A549 (cell line): Measurements from ENCODE around the gene PLD5. TPM values are rescaled to one million over a fixed set of nuclear protein-coding genes. Genes with fewer than 3 reads are reported as not detected.

Experiments
- ATAC-seq, 2 experiments: fragments of 200-7000 bp in 1 of 2; fragments of >200 bp in 1 of 2; cut with Nextera tagmentation in 1 of 2; cut with Tn5 transposase in 1 of 2; 3 replicates each; pipeline versions ENCODE4 v1.8.0 to v1.9.1; 2018 to 2020; ENCODE audit warnings: mild to moderate bottlenecking in 1 of 2, moderate library complexity in 1 of 2
- CTCF ChIA-PET: fragments of 300-600 bp; sonication (Branson Sonifier 250); formaldehyde crosslinking; extraction: SDS; loops from one replicate; lab custom pipeline; 2021; ENCODE audit warnings: antibody characterized with exemption, inconsistent platforms; lab: Yijun Ruan, JAX
- POLR2A ChIA-PET: fragments of 350-600 bp; formaldehyde crosslinking; extraction: SDS; loops from one replicate; lab custom pipeline; 2021; ENCODE audit warnings: antibody characterized with exemption, inconsistent platforms; lab: Yijun Ruan, JAX
- DNase-seq, 2 experiments: peaks; one replicate each; pipeline versions ENCODE4 v3.0.0 to v3.0.0-alpha.2; 2011 to 2016; ENCODE audit warnings: low read depth in 1 of 2, low spot score in 1 of 2
- FAIRE-seq: peaks from 2 replicates; lab custom pipeline; 2011; peaks lifted over from hg19 to GRCh38; lab: Jason Lieb, UNC
- H3K27ac ChIP-seq, 2 experiments: fragments of >200 bp; sonication (Bioruptor Twin); formaldehyde crosslinking; 3 replicates each; pipeline ENCODE4 v1.5.1; 2016 to 2017
- H3K4me1 ChIP-seq: fragments of >200 bp; sonication (Bioruptor Twin); formaldehyde crosslinking; 3 replicates; pipeline ENCODE4 v1.6.1; 2016
- H3K4me2 ChIP-seq: fragments of >200 bp; sonication (Bioruptor Twin); formaldehyde crosslinking; 3 replicates; pipeline ENCODE4 v1.6.1; 2016
- H3K4me3 ChIP-seq: fragments of >200 bp; sonication (Bioruptor Twin); formaldehyde crosslinking; 3 replicates; pipeline ENCODE4 v1.5.1; 2016
- H3K9me3 ChIP-seq: fragments of >200 bp; sonication (Bioruptor Twin); formaldehyde crosslinking; 3 replicates; pipeline ENCODE4 v1.6.1; 2016
- CEBPB ChIP-seq, 2 experiments: fragments of >200 bp in 1 of 2; sonication (Bioruptor Twin) in 1 of 2; formaldehyde crosslinking in 1 of 2; IDR thresholded peaks; 2 replicates each; pipeline ENCODE4 v1.6.1; 2012 to 2016
- CHD2 ChIP-seq: fragments of 150-350 bp; IDR thresholded peaks from 2 replicates; pipeline ENCODE4 v1.6.1; 2014; ENCODE audit warnings: low read length; ENCODE audit not compliant: partially characterized antibody
- EHMT2 ChIP-seq: fragments of 200-600 bp; sonication (generic); IDR thresholded peaks from 2 replicates; pipeline ENCODE4 v1.6.1; 2016; ENCODE audit warnings: antibody characterized with exemption, low read depth, mild to moderate bottlenecking, moderate library complexity
- ESRRA ChIP-seq: fragments of 150-350 bp; IDR thresholded peaks from 2 replicates; pipeline ENCODE4 v1.6.1; 2014; ENCODE audit warnings: mild to moderate bottlenecking, low read length, borderline replicate concordance
- FOSL2 ChIP-seq, 2 experiments: fragments of 450-650 bp in 1 of 2; fragments of >200 bp in 1 of 2; sonication (Bioruptor Twin) in 1 of 2; formaldehyde crosslinking; IDR thresholded peaks; 2 replicates each; pipeline versions ENCODE4 v1.5.0 to v1.6.1; 2016 to 2020; ENCODE audit warnings: mild to moderate bottlenecking in 1 of 2, moderate library complexity in 1 of 2
- JUNB ChIP-seq: fragments of >200 bp; sonication (Bioruptor Twin); formaldehyde crosslinking; IDR thresholded peaks from 2 replicates; pipeline ENCODE4 v1.6.1; 2016
- KDM1A ChIP-seq: fragments of 200-600 bp; sonication (generic); IDR thresholded peaks from 2 replicates; pipeline ENCODE4 v1.6.1; 2016; ENCODE audit warnings: low read depth, mild to moderate bottlenecking
- KDM5A ChIP-seq: fragments of 200-600 bp; sonication (generic); IDR thresholded peaks from 2 replicates; pipeline ENCODE4 v1.6.1; 2016; ENCODE audit warnings: antibody characterized with exemption, mild to moderate bottlenecking
- MAFK ChIP-seq: fragments of 450-650 bp; IDR thresholded peaks from 2 replicates; pipeline ENCODE4 v1.6.1; 2014; ENCODE audit not compliant: partially characterized antibody
- NFE2L2 ChIP-seq: fragments of 150-350 bp; conservative IDR thresholded peaks from 2 replicates; pipeline ENCODE4 v1.6.1; 2014; ENCODE audit warnings: low read length
- NPAS2 ChIP-seq: fragments of 250-450 bp; sonication (Bioruptor Pico); IDR thresholded peaks from 2 replicates; pipeline ENCODE4 v1.8.0; 2022; ENCODE audit warnings: mild to moderate bottlenecking, moderate library complexity, borderline replicate concordance
- NR3C1 ChIP-seq: fragments of >200 bp; sonication (Bioruptor Twin); formaldehyde crosslinking; IDR thresholded peaks from 3 replicates; pipeline ENCODE4 v1.6.1; 2017
- PHF8 ChIP-seq: fragments of 200-600 bp; sonication (generic); IDR thresholded peaks from 2 replicates; pipeline ENCODE4 v1.6.1; 2016; ENCODE audit warnings: low read depth, mild to moderate bottlenecking, antibody characterized with exemption, moderate library complexity, borderline replicate concordance
- RAD21 ChIP-seq, 2 experiments: fragments of >200 bp in 1 of 2; sonication (Bioruptor Twin) in 1 of 2; formaldehyde crosslinking in 1 of 2; IDR thresholded peaks in 1 of 2; conservative IDR thresholded peaks in 1 of 2; 2 replicates in 1 of 2; 3 replicates in 1 of 2; pipeline ENCODE4 v1.6.1; 2012 to 2018; ENCODE audit warnings: inconsistent platforms in 1 of 2
- RCOR1 ChIP-seq: fragments of 150-350 bp; IDR thresholded peaks from 2 replicates; pipeline ENCODE4 v1.6.1; 2014; ENCODE audit warnings: antibody characterized with exemption, low read length, low read depth
- ZC3H11A ChIP-seq: fragments of 450-650 bp; IDR thresholded peaks from 2 replicates; pipeline ENCODE4 v1.6.1; 2014; ENCODE audit warnings: antibody characterized with exemption, mild to moderate bottlenecking
- ZNF302 ChIP-seq: fragments of 250-450 bp; sonication (Bioruptor Pico); IDR thresholded peaks from 2 replicates; pipeline ENCODE4 v1.9.0; 2021; ENCODE audit warnings: inconsistent platforms, mild to moderate bottlenecking, moderate library complexity
- WGBS: methylation state at CpG from one replicate; pipeline ENCODE4 v1.1.6; 2017; ENCODE audit errors: missing lambda C conversion rate; 5-methylcytosine and 5-hydroxymethylcytosine counted together
- polyA plus RNA-seq, 4 experiments: library from polyadenylated mRNA; depleted of rRNA in 3 of 4; stranded (reverse); fragments of >200 nt; fragmentation: RNase III in 1 of 4; extraction: RNeasy Plus Mini Kit Qiagen cat#74134 plus additional on column Dnase treatment in 1 of 4; gene quantifications; 2 replicates in 3 of 4; 3 replicates in 1 of 4; pipeline ENCODE4 v1.2.3, GENCODE V29; 2011 to 2017
- TF ChIP-seq, protein P1 (sequence below): fragments of >200 bp; sonication (Bioruptor Twin); formaldehyde crosslinking; IDR thresholded peaks from 3 replicates; pipeline ENCODE4 v1.5.1; 2016
- TF ChIP-seq, protein P2 (sequence below): IDR thresholded peaks from 2 replicates; pipeline ENCODE4 v1.6.1; 2012; ENCODE audit warnings: low read depth, borderline replicate concordance

PLD5 gene
- polyA plus RNA-seq, 2 of the 4 experiments (the other 2 are of a cell fraction), result 1.5 to 1.7 TPM

DNA sequence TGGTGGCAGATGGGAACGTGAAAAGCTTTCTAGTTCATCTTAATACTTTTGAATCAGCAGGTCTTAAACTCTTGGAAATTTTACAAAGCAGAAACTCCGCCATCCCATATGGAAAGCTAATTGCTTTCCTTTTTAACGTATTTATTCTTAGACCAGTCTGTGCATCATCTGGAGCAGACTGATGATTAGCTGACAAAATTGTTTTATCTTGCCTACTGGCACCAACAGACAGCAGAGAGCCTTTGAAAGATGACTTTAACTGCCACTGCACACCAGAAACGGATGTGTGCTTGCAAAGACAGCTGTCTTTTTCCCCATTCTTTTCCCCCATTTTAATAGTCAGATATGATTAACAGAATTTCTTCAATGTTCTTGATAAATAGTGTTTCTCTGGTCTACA, 97.0 kb downstream of the PLD5 start:
- TF ChIP-seq ZC3H11A (no peak), MAFK (no peak), NFE2L2 (no peak), CEBPB (IDR thresholded peaks at IDR 0.05) (no peak), NR3C1 (no peak), NPAS2 (CRISPR knock-in tag) (no peak), PHF8 (no peak), ESRRA (no peak), CHD2 (no peak), JUNB (no peak), EHMT2 (no peak), RCOR1 (no peak), KDM1A (no peak), ZNF302 (no peak)
- TF ChIP-seq, protein P1, sequence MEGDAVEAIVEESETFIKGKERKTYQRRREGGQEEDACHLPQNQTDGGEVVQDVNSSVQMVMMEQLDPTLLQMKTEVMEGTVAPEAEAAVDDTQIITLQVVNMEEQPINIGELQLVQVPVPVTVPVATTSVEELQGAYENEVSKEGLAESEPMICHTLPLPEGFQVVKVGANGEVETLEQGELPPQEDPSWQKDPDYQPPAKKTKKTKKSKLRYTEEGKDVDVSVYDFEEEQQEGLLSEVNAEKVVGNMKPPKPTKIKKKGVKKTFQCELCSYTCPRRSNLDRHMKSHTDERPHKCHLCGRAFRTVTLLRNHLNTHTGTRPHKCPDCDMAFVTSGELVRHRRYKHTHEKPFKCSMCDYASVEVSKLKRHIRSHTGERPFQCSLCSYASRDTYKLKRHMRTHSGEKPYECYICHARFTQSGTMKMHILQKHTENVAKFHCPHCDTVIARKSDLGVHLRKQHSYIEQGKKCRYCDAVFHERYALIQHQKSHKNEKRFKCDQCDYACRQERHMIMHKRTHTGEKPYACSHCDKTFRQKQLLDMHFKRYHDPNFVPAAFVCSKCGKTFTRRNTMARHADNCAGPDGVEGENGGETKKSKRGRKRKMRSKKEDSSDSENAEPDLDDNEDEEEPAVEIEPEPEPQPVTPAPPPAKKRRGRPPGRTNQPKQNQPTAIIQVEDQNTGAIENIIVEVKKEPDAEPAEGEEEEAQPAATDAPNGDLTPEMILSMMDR, result no peak
- TF ChIP-seq, protein P2, sequence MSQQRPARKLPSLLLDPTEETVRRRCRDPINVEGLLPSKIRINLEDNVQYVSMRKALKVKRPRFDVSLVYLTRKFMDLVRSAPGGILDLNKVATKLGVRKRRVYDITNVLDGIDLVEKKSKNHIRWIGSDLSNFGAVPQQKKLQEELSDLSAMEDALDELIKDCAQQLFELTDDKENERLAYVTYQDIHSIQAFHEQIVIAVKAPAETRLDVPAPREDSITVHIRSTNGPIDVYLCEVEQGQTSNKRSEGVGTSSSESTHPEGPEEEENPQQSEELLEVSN, result no peak
- Histone ChIP-seq H3K9me3 (no peaks in the 10 kb centered on the region), H3K27ac (no peak overlapping the region), H3K4me2 (no peak overlapping the region), H3K4me3 (no peak overlapping the region), H3K4me1 (no peaks in the 10 kb centered on the region)
- 60% methylated on average over 4 of the region's 4 CpGs for WGBS
- ChIA-PET CTCF (no interaction called here), POLR2A (no interaction called here)
- ATAC-seq (no peak), FAIRE-seq (no peak), DNase-seq (no peak)

DNA sequence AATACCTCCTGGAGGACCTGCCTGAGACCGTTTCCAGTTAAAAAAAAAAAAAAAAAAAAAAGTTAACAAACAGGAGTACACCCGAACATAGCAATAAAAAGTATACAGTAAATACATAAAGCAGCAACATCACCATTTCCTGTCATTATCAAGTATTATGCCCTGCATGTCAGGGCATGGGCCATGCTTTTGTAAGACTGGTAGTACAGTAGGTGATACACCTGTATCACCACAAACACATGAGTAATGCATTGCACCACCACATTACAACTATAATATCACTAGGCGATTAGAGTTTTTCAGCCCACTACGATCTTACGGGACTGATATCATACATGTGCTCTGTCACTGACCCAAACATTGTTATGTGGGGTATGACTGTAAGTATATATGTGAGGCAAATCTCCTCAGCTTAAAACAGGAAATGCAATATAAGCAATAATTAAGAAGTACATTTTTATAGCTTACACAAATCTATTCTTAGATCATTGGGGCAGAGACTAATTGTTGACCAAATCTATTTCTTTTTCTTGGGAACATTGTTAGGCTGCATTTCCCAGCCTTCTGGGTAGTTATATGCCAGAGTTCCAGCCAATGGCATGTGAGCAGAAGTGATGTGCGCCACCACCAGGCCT, 98.1 kb downstream of the PLD5 start:
- WGBS, result 74% methylated on average over 6 of the region's 6 CpGs
- FAIRE-seq (no peak), ATAC-seq (no peak), DNase-seq (no peak)
- no peak overlapping the region for H3K4me2 ChIP-seq
- no peaks in the 10 kb centered on the region for H3K9me3 ChIP-seq
- CTCF ChIA-PET, result interaction anchor here (1.0 kb wide), 1 partner anchor 326 kb away, joined by 4 read pairs; no protein-coding TSS in a partner anchor
- POLR2A ChIA-PET, result no interaction called here
- no peak overlapping the region for H3K27ac ChIP-seq
- H3K4me1 ChIP-seq, result no peaks in the 10 kb centered on the region
- TF ChIP-seq, protein P2, result no peak
- peak; percentile 64 for TF ChIP-seq MAFK
- no peak overlapping the region for H3K4me3 ChIP-seq

DNA sequence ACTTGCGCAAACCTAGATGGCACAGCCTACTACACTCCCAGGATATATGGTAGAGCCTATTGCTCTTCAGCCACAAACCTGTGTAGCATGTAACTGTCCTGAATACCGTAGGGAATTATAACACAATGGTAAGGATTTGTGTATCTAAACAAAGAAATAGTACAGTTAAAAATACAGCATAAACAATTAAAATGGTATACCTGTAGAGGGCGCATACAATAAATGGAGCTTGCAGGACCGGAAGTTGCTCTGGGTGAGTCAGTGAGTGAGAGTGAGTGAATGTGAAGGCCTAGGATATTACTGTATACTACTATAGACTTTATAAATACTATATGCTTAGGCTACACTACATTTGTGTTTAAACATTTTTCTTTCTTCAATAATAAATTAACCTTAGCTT, 99.3 kb downstream of the PLD5 start:
- ChIA-PET CTCF (interaction anchor here (0.7 to 1.4 kb wide), 3 partner anchors 16 to 324 kb away, joined by 3 to 4 read pairs (median 3); no protein-coding TSS in a partner anchor), POLR2A (no interaction called here)
- ATAC-seq (peak in 1 of 2 experiments; percentile 68; a peak in 3 of 6 replicates), DNase-seq (peak; percentile 8 to 41), FAIRE-seq (no peak)
- TF ChIP-seq, protein P1, result peak; percentile 22; the same call in 2 of the 3 replicates
- TF ChIP-seq PHF8, result no peak
- TF ChIP-seq RAD21 (conservative IDR thresholded peaks at IDR 0.05 in 1 of 2, IDR thresholded peaks at IDR 0.05 in 1 of 2), result peak in 1 of 2 experiments; percentile 17; a peak in 1 of 5 replicates
- TF ChIP-seq FOSL2 (IDR thresholded peaks at IDR 0.05), result no peak
- no peak; the same call in 1 of the 2 replicates for TF ChIP-seq FOSL2 (CRISPR knock-in tag; IDR thresholded peaks at IDR 0.05)
- no peak for TF ChIP-seq KDM5A
- Histone ChIP-seq H3K4me3 (no peak overlapping the region), H3K4me1 (no peaks in the 10 kb centered on the region), H3K27ac (no peak overlapping the region), H3K4me2 (no peak overlapping the region), H3K9me3 (no peaks in the 10 kb centered on the region)
- 47% methylated on average over 4 of the region's 4 CpGs for WGBS
